GM18951 (cell line): ENCODE results near the gene ZBTB37.
"Not testable (repeated sequence)": the region's sequence is repeated elsewhere in the genome, so short reads cannot be mapped to it uniquely, and the experiment has no call there.

ENCODE experiments used
- POLR2A ChIP-seq: IDR thresholded peaks from 4 replicates; pipeline ENCODE4 v1.6.1; 2011; ENCODE audit warnings: mild to moderate bottlenecking; ENCODE audit not compliant: insufficient read length, insufficient read depth; ENCODE audit errors: extremely low read depth
- in situ Hi-C: fragments of 300-500 bp; cut with MboI; formaldehyde crosslinking; loops from one replicate; pipeline ENCODE4 v1.12.0; 2022; ENCODE audit warnings: low sequenced_read_pairs, mixed read lengths, inconsistent platforms; ENCODE audit not compliant: unreplicated experiment

Gene ZBTB37

GRCh38 chr1:173868266-173869020, at the start of gene ZBTB37:
TSS of gene ZBTB37 (plus strand) at chr1:173868380. CDS start at chr1:173870226, 1,846 bp downstream.
- in situ Hi-C loops = no loop called here
- TF ChIP-seq POLR2A = peak; percentile 40

GRCh38 chr1:173818459-173818858, 49.7 kb upstream of the ZBTB37 start:
- no peak for TF ChIP-seq POLR2A
- in situ Hi-C loops = loop anchor here (25.0 kb wide), 1 partner anchor 381 kb away; no protein-coding TSS in a partner anchor

GRCh38 chr1:173821680-173822079, 46.5 kb upstream of the ZBTB37 start:
- in situ Hi-C loops = loop anchor here (25.0 kb wide), 1 partner anchor 384 kb away; no protein-coding TSS in a partner anchor
- TF ChIP-seq POLR2A = no peak

GRCh38 chr1:173823781-173824314, 44.3 kb upstream of the ZBTB37 start:
- in situ Hi-C loops = loop anchor here (25.0 kb wide), 1 partner anchor 387 kb away; no protein-coding TSS in a partner anchor

GRCh38 chr1:173824315-173825081, 43.7 kb upstream of the ZBTB37 start, which contains the start of the genes CENPL and DARS2:
TSS of gene CENPL (minus strand) at chr1:173824883. CDS start at chr1:173811299, 13,584 bp downstream.
TSS of gene DARS2 (plus strand) at chr1:173824673. CDS start at chr1:173825230, 557 bp downstream.
- in situ Hi-C loops = loop anchor here (25.0 kb wide), 1 partner anchor 387 kb away; no protein-coding TSS in a partner anchor
- TF ChIP-seq POLR2A = peak; percentile 64

More at GRCh38 chr1:173823781-173824314, 44.3 kb upstream of the ZBTB37 start:
- TF ChIP-seq POLR2A = no peak

- in situ Hi-C loops = no loop called here
Measured at GRCh38 chr1:173827611-173828010, 40.6 kb upstream of the ZBTB37 start.

GRCh38 chr1:173832748-173833147, 35.4 kb upstream of the ZBTB37 start:
- in situ Hi-C loops = no loop called here
- TF ChIP-seq POLR2A = no peak

More at GRCh38 chr1:173827611-173828010, 40.6 kb upstream of the ZBTB37 start:
- no peak for TF ChIP-seq POLR2A

GRCh38 chr1:173852105-173852504, 16.1 kb upstream of the ZBTB37 start:
- in situ Hi-C loops = no loop called here
- TF ChIP-seq POLR2A = no peak

GRCh38 chr1:173853074-173853473, 15.1 kb upstream of the ZBTB37 start:
- no peak for TF ChIP-seq POLR2A
- in situ Hi-C loops = no loop called here

GRCh38 chr1:173856014-173856413, 12.2 kb upstream of the ZBTB37 start:
- in situ Hi-C loops = no loop called here
- TF ChIP-seq POLR2A = no peak

- in situ Hi-C loops = no loop called here
- no peak for TF ChIP-seq POLR2A
Measured at GRCh38 chr1:173856903-173857302, 11.3 kb upstream of the ZBTB37 start.

- in situ Hi-C loops = no loop called here
- TF ChIP-seq POLR2A = no peak
Measured at GRCh38 chr1:173857363-173857917, 10.7 kb upstream of the ZBTB37 start.

- in situ Hi-C loops = not testable (repeated sequence)
Measured at GRCh38 chr1:173859547-173859946, 8.6 kb upstream of the ZBTB37 start.
